ENCODE results near the gene C2orf92.

The C2orf92 gene

GRCh38 chr2:97738179-97739019 lies 68.9 kb downstream of the C2orf92 start:
- DNase-seq (ENCODE audit: low read depth): no peak
- H3K4me3 ChIP-seq (ENCODE audit: low read depth, low read length): no peak overlapping the region
- no peak for TF ChIP-seq CTCF (IDR thresholded peaks at IDR 0.05; ENCODE audit: insufficient read depth, low read depth, low read length, missing control alignments)

GRCh38 chr2:97739020-97739892 lies 69.7 kb downstream of the C2orf92 start:
- DNase-seq (ENCODE audit: low read depth): no peak
- H3K4me3 ChIP-seq (ENCODE audit: low read depth, low read length): no peak overlapping the region
- TF ChIP-seq CTCF (IDR thresholded peaks at IDR 0.05; ENCODE audit: insufficient read depth, low read depth, low read length, missing control alignments): no peak

- DNase-seq (ENCODE audit: low read depth): no peak
- H3K4me3 ChIP-seq (ENCODE audit: low read depth, low read length): no peak overlapping the region
- TF ChIP-seq CTCF (IDR thresholded peaks at IDR 0.05; ENCODE audit: insufficient read depth, low read depth, low read length, missing control alignments): no peak
Measured at GRCh38 chr2:97739893-97740245, 70.4 kb downstream of the C2orf92 start.

GRCh38 chr2:97740590-97741182 lies 71.2 kb downstream of the C2orf92 start:
- no peak overlapping the region for H3K4me3 ChIP-seq (ENCODE audit: low read depth, low read length)
- DNase-seq (ENCODE audit: low read depth): peak; percentile 61
- peak; percentile 88 for TF ChIP-seq CTCF (IDR thresholded peaks at IDR 0.05; ENCODE audit: insufficient read depth, low read depth, low read length, missing control alignments)

- no peak for DNase-seq (ENCODE audit: low read depth)
- H3K4me3 ChIP-seq (ENCODE audit: low read depth, low read length): no peak overlapping the region
- TF ChIP-seq CTCF (IDR thresholded peaks at IDR 0.05; ENCODE audit: insufficient read depth, low read depth, low read length, missing control alignments): no peak
Measured at GRCh38 chr2:97741251-97741650, 71.7 kb downstream of the C2orf92 start.

- TF ChIP-seq CTCF (IDR thresholded peaks at IDR 0.05; ENCODE audit: insufficient read depth, low read depth, low read length, missing control alignments): no peak
- DNase-seq (ENCODE audit: low read depth): no peak
- H3K4me3 ChIP-seq (ENCODE audit: low read depth, low read length): no peak overlapping the region
Measured at GRCh38 chr2:97741686-97742085, 72.2 kb downstream of the C2orf92 start.

Data from GM12865 (cell line).